ENCODE measurements around the gene QSOX1.
A peak's percentile ranks its signal among the peaks of the same experiment; 100 is the strongest.

QSOX1 gene

GRCh38 chr1:180150982-180151381, 3.7 kb upstream of the QSOX1 start:
- no peak for DNase-seq

GRCh38 chr1:180151508-180151907, 3.2 kb upstream of the QSOX1 start:
- DNase-seq, result no peak

GRCh38 chr1:180152588-180152987, 2.1 kb upstream of the QSOX1 start:
- DNase-seq, result no peak

GRCh38 chr1:180153032-180153431, 1.6 kb upstream of the QSOX1 start:
- no peak for DNase-seq

GRCh38 chr1:180154003-180154324, 705 bp upstream of the QSOX1 start:
- DNase-seq, result no peak

- no peak for DNase-seq
These were observed 563 bp downstream of the QSOX1 start for GRCh38 chr1:180155182-180155682.

- DNase-seq, result peak; percentile 17
These were observed 1.5 kb downstream of the QSOX1 start for GRCh38 chr1:180156201-180156600.

- no peak for DNase-seq
These were observed 2.0 kb downstream of the QSOX1 start for GRCh38 chr1:180156631-180157091.

- no peak for DNase-seq
These were observed 2.4 kb downstream of the QSOX1 start for GRCh38 chr1:180157108-180157507.

- DNase-seq, result no peak
These were observed 2.9 kb downstream of the QSOX1 start for GRCh38 chr1:180157576-180158057.

GRCh38 chr1:180158149-180159147, 3.8 kb downstream of the QSOX1 start:
- no peak for DNase-seq

GRCh38 chr1:180160357-180160756, 5.7 kb downstream of the QSOX1 start:
- DNase-seq, result no peak

GRCh38 chr1:180163041-180163440, 8.4 kb downstream of the QSOX1 start:
- DNase-seq, result no peak

GRCh38 chr1:180165096-180165495, 10.4 kb downstream of the QSOX1 start:
- no peak for DNase-seq

- no peak for DNase-seq
These were observed 11.1 kb downstream of the QSOX1 start for GRCh38 chr1:180165509-180166435.

GRCh38 chr1:180166436-180166800, 11.7 kb downstream of the QSOX1 start:
- no peak for DNase-seq

- DNase-seq, result no peak
These were observed 12.5 kb downstream of the QSOX1 start for GRCh38 chr1:180167021-180167701.

- DNase-seq, result no peak
These were observed 13.2 kb downstream of the QSOX1 start for GRCh38 chr1:180167721-180168467.

- DNase-seq, result peak; percentile 25
These were observed 14.3 kb downstream of the QSOX1 start for GRCh38 chr1:180168786-180169639.

GRCh38 chr1:180169640-180170195, 15.0 kb downstream of the QSOX1 start:
- no peak for DNase-seq
